Esophagus (tissue), 2 donors: Measurements from ENCODE around the gene ERAL1. TPM values are rescaled to one million over a fixed set of nuclear protein-coding genes. Genes with fewer than 3 reads are reported as not detected.
"Not testable (repeated sequence)": the region's sequence is repeated elsewhere in the genome, so short reads cannot be mapped to it uniquely, and the experiment has no call there.

Experiments
- H3K27ac ChIP-seq, 2 donors: one replicate each; pipeline ENCODE4 v1.5.1; 2013; ENCODE audit warnings: low read depth in 2 of 2, mild to moderate bottlenecking in 2 of 2, inconsistent platforms in 1 of 2, low read length in 1 of 2, moderate library complexity in 1 of 2
- H3K27me3 ChIP-seq, 2 donors: one replicate each; pipeline ENCODE4 v1.6.1; 2013; ENCODE audit warnings: low read length in 2 of 2, control low read depth in 1 of 2, mild to moderate bottlenecking in 1 of 2; ENCODE audit not compliant: insufficient read depth in 2 of 2, control insufficient read depth in 1 of 2
- H3K36me3 ChIP-seq, 2 donors: one replicate each; pipeline ENCODE4 v1.6.1; 2013; ENCODE audit warnings: low read length in 1 of 2; ENCODE audit not compliant: control insufficient read depth in 2 of 2, insufficient read depth in 2 of 2
- H3K4me1 ChIP-seq, 2 donors: one replicate each; pipeline ENCODE4 v1.6.1; 2013; ENCODE audit warnings: low read length in 1 of 2; ENCODE audit not compliant: control insufficient read depth in 2 of 2, insufficient read depth in 2 of 2
- H3K4me3 ChIP-seq, 2 donors: one replicate each; pipeline ENCODE4 v1.5.1; 2013; ENCODE audit warnings: low read length in 2 of 2, mild to moderate bottlenecking in 2 of 2, low read depth in 1 of 2, moderate library complexity in 1 of 2
- H3K9me3 ChIP-seq, 2 donors: one replicate each; pipeline ENCODE4 v1.6.1; 2013; ENCODE audit warnings: mild to moderate bottlenecking in 2 of 2, low read depth in 1 of 2, low read length in 1 of 2, moderate library complexity in 1 of 2; ENCODE audit not compliant: control insufficient read depth in 2 of 2, insufficient read depth in 1 of 2
- WGBS, 2 donors: extraction: QIAGEN DNeasy Blood & Tissue Kit; methylation state at CpG; one replicate each; pipeline ENCODE4 v1.1.7; 2013; 5-methylcytosine and 5-hydroxymethylcytosine counted together
- polyA plus RNA-seq, 2 donors: library from polyadenylated mRNA; stranded (reverse); fragments of 200-250 nt; gene quantifications; one replicate each; pipeline ENCODE4 v1.2.3, GENCODE V29; 2013
- donor health status: healthy with polysubstance abuse.
- donor health status: Bipolar disorder and iron deficiency.

Gene ERAL1
- polyA plus RNA-seq, 2 donors: 24.0 to 32.4 TPM

- 86 to 88% methylated on average over 15 of the region's 15 CpGs for WGBS, 2 donors
- H3K4me1 ChIP-seq, H3K36me3 ChIP-seq, H3K27me3 ChIP-seq, H3K27ac ChIP-seq, H3K9me3 ChIP-seq, H3K4me3 ChIP-seq: not testable (repeated sequence)
Measured at GRCh38 chr17:28848667-28849066, 6.1 kb upstream of the ERAL1 start.

- Histone ChIP-seq H3K4me1 (peaks cover 0 to 2% of the 10 kb centered on the region in 2 donors), H3K27me3 (no peaks in the 10 kb centered on the region), H3K36me3 (no peaks in the 10 kb centered on the region), H3K9me3 (no peaks in the 10 kb centered on the region), H3K4me3 (no peak overlapping the region), H3K27ac (no peak overlapping the region)
- WGBS, 2 donors: 79 to 80% methylated on average over 5 of the region's 5 CpGs
Measured at GRCh38 chr17:28849281-28849680, 5.5 kb upstream of the ERAL1 start.

- Histone ChIP-seq H3K9me3 (no peaks in the 10 kb centered on the region), H3K36me3 (peaks cover 4 to 5% of the 10 kb centered on the region in 2 donors), H3K27me3 (no peaks in the 10 kb centered on the region), H3K27ac (no peak overlapping the region), H3K4me3 (no peak overlapping the region), H3K4me1 (peaks cover 0 to 3% of the 10 kb centered on the region in 2 donors)
- 89 to 94% methylated on average over 2 of the region's 2 CpGs for WGBS, 2 donors
Measured at GRCh38 chr17:28853295-28853694, 1.5 kb upstream of the ERAL1 start.

GRCh38 chr17:28855336-28855679 lies 492 bp downstream of the ERAL1 start:
- no peaks in the 10 kb centered on the region for H3K27me3 ChIP-seq
- H3K27ac ChIP-seq: peak overlapping the region; percentile 71 to 84
- WGBS, 2 donors: 13 to 14% methylated on average over 5 of the region's 5 CpGs
- peak overlapping the region; percentile 81 to 98 for H3K4me3 ChIP-seq
- peaks cover 0 to 3% of the 10 kb centered on the region in 2 donors for H3K4me1 ChIP-seq
- peaks cover 5 to 13% of the 10 kb centered on the region in 2 donors for H3K36me3 ChIP-seq
- no peaks in the 10 kb centered on the region for H3K9me3 ChIP-seq

- Histone ChIP-seq H3K4me3 (peak overlapping the region in 1 of 2 donors; percentile 98), H3K36me3 (peaks cover 9 to 18% of the 10 kb centered on the region in 2 donors), H3K4me1 (peaks cover 0 to 3% of the 10 kb centered on the region in 2 donors), H3K9me3 (no peaks in the 10 kb centered on the region), H3K27me3 (no peaks in the 10 kb centered on the region), H3K27ac (no peak overlapping the region)
- 89 to 90% methylated on average over 5 of the region's 5 CpGs for WGBS, 2 donors
Measured at GRCh38 chr17:28856028-28856574, 1.3 kb downstream of the ERAL1 start.

GRCh38 chr17:28857905-28858800 lies 3.3 kb downstream of the ERAL1 start:
- no peaks in the 10 kb centered on the region for H3K9me3 ChIP-seq
- no peaks in the 10 kb centered on the region for H3K27me3 ChIP-seq
- no peak overlapping the region for H3K27ac ChIP-seq
- H3K4me3 ChIP-seq: no peak overlapping the region
- peaks cover 0 to 3% of the 10 kb centered on the region in 2 donors for H3K4me1 ChIP-seq
- WGBS, 2 donors: 84 to 87% methylated on average over 3 of the region's 3 CpGs
- peaks cover 9 to 24% of the 10 kb centered on the region in 2 donors for H3K36me3 ChIP-seq

GRCh38 chr17:28858801-28859355 lies 4.1 kb downstream of the ERAL1 start:
- H3K27ac ChIP-seq: no peak overlapping the region
- H3K36me3 ChIP-seq: peaks cover 9 to 24% of the 10 kb centered on the region in 2 donors
- peaks cover 0 to 3% of the 10 kb centered on the region in 2 donors for H3K4me1 ChIP-seq
- 47 to 63% methylated on average over 2 of the region's 2 CpGs for WGBS, 2 donors
- H3K27me3 ChIP-seq: no peaks in the 10 kb centered on the region
- H3K4me3 ChIP-seq: no peak overlapping the region
- no peaks in the 10 kb centered on the region for H3K9me3 ChIP-seq

GRCh38 chr17:28860363-28860808 lies 5.6 kb downstream of the ERAL1 start:
- Histone ChIP-seq H3K27me3 (no peaks in the 10 kb centered on the region), H3K4me3 (no peak overlapping the region), H3K4me1 (no peaks in the 10 kb centered on the region), H3K27ac (no peak overlapping the region), H3K9me3 (no peaks in the 10 kb centered on the region), H3K36me3 (peaks cover 9 to 24% of the 10 kb centered on the region in 2 donors)
- WGBS, 2 donors: 91 to 95% methylated on average over 4 of the region's 4 CpGs

- WGBS, 2 donors: 70 to 73% methylated on average over 8 of the region's 8 CpGs
- Histone ChIP-seq H3K36me3 (peaks cover 9 to 19% of the 10 kb centered on the region in 2 donors), H3K27ac (no peak overlapping the region), H3K4me3 (no peak overlapping the region), H3K27me3 (no peaks in the 10 kb centered on the region), H3K4me1 (no peaks in the 10 kb centered on the region), H3K9me3 (no peaks in the 10 kb centered on the region)
Measured at GRCh38 chr17:28861393-28862203, 6.8 kb downstream of the ERAL1 start.
